GM12864 (cell line): ENCODE measurements around the gene SHC3.

ENCODE experiments used
- DNase-seq: peaks from one replicate; pipeline ENCODE4 v3.0.0-alpha.2; 2011; ENCODE audit warnings: low read depth
- H3K4me3 ChIP-seq: 2 replicates; pipeline ENCODE4 v1.5.1; 2011; ENCODE audit warnings: mild to moderate bottlenecking, low read depth, low read length, control low read depth
- TF ChIP-seq, protein P1 (sequence below): IDR thresholded peaks from 2 replicates; pipeline ENCODE4 v1.5.1; 2011; ENCODE audit warnings: low read depth, mild to moderate bottlenecking, moderate library complexity, low read length, control low read depth, inconsistent platforms; ENCODE audit errors: missing control alignments

The SHC3 gene

DNA sequence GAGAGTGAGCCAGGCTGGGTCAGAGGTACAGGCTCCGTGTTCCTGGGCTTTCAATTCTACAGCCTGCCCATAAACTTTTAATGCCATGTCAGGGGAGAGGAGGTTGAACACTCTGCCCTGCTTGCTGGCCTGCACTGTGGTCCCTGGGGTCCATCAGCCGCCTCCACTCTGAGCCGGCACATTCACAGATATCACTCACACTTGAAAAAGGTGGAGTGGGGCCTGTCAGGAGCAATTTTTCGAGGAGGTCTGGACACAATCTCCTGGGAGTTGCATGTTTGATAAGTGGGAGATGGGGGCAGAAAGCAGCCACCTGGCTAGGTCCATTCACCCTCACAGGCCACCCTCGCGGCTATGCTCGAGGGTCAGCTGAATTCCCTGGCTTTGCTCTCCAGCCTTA lies 164.5 kb downstream of the SHC3 start:
- no peak overlapping the region for H3K4me3 ChIP-seq
- no peak for DNase-seq
- TF ChIP-seq, protein P1, sequence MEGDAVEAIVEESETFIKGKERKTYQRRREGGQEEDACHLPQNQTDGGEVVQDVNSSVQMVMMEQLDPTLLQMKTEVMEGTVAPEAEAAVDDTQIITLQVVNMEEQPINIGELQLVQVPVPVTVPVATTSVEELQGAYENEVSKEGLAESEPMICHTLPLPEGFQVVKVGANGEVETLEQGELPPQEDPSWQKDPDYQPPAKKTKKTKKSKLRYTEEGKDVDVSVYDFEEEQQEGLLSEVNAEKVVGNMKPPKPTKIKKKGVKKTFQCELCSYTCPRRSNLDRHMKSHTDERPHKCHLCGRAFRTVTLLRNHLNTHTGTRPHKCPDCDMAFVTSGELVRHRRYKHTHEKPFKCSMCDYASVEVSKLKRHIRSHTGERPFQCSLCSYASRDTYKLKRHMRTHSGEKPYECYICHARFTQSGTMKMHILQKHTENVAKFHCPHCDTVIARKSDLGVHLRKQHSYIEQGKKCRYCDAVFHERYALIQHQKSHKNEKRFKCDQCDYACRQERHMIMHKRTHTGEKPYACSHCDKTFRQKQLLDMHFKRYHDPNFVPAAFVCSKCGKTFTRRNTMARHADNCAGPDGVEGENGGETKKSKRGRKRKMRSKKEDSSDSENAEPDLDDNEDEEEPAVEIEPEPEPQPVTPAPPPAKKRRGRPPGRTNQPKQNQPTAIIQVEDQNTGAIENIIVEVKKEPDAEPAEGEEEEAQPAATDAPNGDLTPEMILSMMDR: no peak

DNA sequence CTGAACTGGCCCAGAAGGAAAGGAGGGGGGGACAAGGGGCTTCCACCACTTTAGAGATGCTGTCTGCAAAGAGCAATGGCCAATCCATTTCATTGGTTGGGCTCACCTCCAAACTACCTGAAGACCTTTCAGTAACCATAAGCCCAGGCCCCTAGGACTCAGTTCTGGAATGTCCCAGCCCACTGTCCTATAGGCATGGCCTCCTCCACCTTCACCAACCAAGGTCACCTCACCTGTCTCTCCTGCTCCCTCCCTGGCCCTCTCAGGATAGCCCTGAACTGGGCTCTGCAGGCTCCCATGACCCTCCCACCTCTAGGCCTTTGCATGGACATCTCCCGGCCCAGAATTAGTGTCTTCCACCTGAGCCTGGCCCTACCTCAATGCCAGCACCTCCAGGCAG lies 165.0 kb downstream of the SHC3 start:
- DNase-seq: no peak
- TF ChIP-seq, protein P1: no peak
- no peak overlapping the region for H3K4me3 ChIP-seq

DNA sequence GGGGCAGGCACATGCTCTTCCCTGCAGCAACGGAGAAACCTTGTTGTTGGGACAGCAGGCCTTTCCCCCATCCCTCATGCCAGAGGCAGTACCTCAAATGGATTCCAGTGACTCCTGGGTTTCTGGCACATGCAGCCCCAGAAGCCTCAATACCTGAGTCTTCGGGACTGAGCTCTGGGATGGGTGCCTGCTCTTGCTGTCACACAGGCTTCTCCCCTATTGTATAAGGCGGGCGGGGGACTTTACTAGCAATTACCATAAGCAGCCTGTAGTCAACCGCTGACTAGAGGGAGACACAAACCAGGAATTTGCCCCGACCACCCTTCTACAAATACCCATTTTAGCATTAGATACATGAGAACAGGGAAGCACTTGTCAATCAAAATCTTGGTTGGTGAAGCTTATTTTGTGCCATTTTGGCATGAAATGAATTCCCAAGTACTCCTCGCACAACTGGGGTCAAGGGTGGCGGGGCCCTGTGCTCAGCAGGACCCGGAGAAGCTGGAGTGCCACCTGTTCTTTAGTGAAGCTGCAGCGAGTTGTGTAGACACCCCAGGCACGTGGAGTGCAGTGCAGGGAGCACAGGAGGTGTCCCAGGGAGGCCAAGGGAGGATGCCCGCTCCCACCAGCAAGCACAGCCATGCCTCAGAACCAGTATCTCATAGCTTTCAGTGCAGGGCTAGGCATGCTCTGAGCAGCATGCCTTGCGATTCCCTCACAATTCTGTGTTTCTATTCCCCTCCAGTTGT lies 166.2 kb downstream of the SHC3 start:
- TF ChIP-seq, protein P1: no peak
- H3K4me3 ChIP-seq: no peak overlapping the region
- no peak for DNase-seq

DNA sequence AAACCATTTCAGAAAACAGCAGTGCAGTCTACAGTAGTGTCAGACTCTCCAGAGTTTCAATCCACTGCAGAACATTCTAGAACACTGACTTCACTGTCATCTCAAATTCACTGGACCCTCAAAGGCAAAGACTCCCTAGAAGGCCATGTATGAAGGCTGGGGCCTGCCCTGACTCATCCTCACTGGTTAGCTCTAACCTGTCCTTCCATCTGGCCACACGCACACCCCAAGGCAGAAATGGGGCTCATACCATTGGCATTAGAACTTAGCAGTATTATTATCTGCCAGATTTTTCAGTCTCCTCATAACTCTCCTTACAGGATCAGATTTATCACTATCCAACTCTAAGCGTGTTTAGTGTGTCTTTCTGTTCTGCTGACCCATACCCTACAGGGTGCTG lies 166.9 kb downstream of the SHC3 start:
- no peak for DNase-seq
- H3K4me3 ChIP-seq: no peak overlapping the region
- TF ChIP-seq, protein P1: no peak

DNA sequence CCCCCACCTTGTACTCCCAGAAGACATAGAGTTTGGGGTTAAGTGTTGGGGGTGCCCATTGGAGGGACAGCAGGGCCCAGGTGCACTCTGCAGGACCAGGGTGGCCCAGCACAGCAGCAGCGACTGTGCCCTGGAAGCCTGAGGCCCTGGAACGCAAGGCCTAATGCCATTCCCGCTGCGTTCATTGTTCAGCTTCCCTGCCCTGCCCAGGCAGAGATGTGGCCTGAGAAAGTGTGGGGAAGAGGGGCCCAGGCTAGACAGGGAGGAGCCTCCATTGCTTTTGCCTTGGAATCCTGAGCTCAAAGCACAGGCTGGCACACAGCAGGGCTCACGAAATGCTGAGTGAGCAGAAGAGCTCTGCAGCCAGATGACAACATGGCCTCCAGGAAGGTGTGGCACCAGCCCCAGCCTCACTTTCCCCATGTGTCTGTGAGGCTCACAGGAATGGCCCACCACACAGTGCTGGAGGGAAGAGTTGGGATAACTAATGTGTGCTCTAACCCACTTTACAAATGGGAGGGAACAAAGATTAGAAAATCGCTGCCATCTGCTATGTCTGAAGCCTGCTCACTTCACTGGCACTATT lies 168.0 kb downstream of the SHC3 start:
- TF ChIP-seq, protein P1: no peak
- no peak overlapping the region for H3K4me3 ChIP-seq
- DNase-seq: no peak

DNA sequence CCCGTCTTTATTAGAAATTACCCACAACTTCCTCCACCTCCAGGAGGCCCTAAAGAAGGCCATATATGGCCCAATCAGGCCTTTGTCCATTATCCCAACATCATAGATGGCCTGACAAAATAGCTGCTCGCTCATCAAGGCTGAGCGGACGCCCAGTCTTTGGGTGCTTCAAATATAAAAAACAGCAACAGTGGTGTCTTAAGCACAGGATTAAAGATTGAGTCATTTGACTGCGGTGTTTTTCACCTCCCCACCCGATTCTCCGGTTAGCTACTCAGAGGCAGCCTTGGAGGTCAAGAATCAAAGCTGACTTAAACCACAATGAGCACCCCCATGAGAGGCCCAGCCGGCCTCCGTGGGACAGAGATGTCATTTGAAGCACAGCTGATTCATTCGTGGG lies 168.6 kb downstream of the SHC3 start:
- no peak overlapping the region for H3K4me3 ChIP-seq
- no peak for DNase-seq
- TF ChIP-seq, protein P1: no peak

DNA sequence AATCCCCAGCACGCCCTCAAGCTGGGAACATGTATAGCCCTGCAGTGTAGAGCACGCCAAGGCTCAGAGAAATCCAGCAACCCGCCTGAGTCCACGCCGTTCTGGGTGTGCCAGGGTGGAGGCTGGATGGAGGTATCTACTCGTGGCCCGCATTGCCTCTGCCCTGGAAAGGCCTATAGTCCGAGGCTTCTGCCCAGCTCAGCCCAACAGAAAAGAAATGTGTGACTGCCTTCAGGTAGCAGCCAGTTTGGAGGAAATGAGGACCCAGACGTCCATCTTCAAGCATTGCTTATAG lies 169.1 kb downstream of the SHC3 start:
- no peak overlapping the region for H3K4me3 ChIP-seq
- TF ChIP-seq, protein P1: no peak
- DNase-seq: no peak
